Measurements from ENCODE around the gene LHFPL2. TPM values are rescaled to one million over a fixed set of nuclear protein-coding genes. Genes with fewer than 3 reads are reported as not detected.

Gene LHFPL2
- total and polyA plus RNA-seq, 2 donors (not counting 1 experiment from before 2014, with no cell fraction given) = 3.8 to 35.5 TPM

- no peak overlapping the region for H3K27ac Mint-ChIP-seq
- Histone ChIP-seq H3K9me3 (ENCODE audit: control extremely low read depth in 1 of 3, control insufficient read depth in 2 of 3, insufficient read depth in 1 of 3, low read length in 2 of 3) (peaks cover 0 to 7% (median 4%) of the 10 kb centered on the region in 3 donors), H3K27me3 (replicated peaks in 1 of 4; ENCODE audit: control extremely low read depth in 1 of 4, control insufficient read depth in 3 of 4, insufficient read depth in 4 of 4, low read length in 3 of 4) (no peaks in the 10 kb centered on the region), H3K27ac (ENCODE audit: low read length in 2 of 2) (no peak overlapping the region), H3K4me2 (replicated peaks; ENCODE audit: low read depth, low read length, poor library complexity, severe bottlenecking) (no peak overlapping the region), H3K9ac (ENCODE audit: low read length) (no peak overlapping the region), H2AFZ (ENCODE audit: insufficient read depth, low read depth, low read length, poor library complexity, severe bottlenecking) (no peak overlapping the region), H4K20me1 (ENCODE audit: control insufficient read depth, insufficient read depth, low read length, poor library complexity, severe bottlenecking) (no peaks in the 10 kb centered on the region), H3K36me3 (replicated peaks in 1 of 2; ENCODE audit: control extremely low read depth in 1 of 2, control insufficient read depth in 1 of 2, extremely low read depth in 1 of 2, insufficient read depth in 2 of 2, low read length in 1 of 2) (peaks cover 0 to 1% of the 10 kb centered on the region in 2 experiments), H3K79me2 (ENCODE audit: control insufficient read depth, insufficient read depth, low read length) (no peaks in the 10 kb centered on the region), H3K4me3 (ENCODE audit: control extremely low read depth in 1 of 5, extremely low read depth in 1 of 5, insufficient read depth in 1 of 5, low read depth in 2 of 5, low read length in 4 of 5) (no peak overlapping the region), H3K4me1 (ENCODE audit: control insufficient read depth in 2 of 2, insufficient read depth in 2 of 2, low read length in 2 of 2) (no peaks in the 10 kb centered on the region)
- H3K4me1 Mint-ChIP-seq = peaks cover 10% of the 10 kb centered on the region
- no peak overlapping the region for H3K4me3 Mint-ChIP-seq
- over 99% methylated on average over 9 of the region's 10 CpGs for WGBS (ENCODE audit: insufficient coverage)
- TF ChIP-seq CTCF (IDR thresholded peaks at IDR 0.05) (no peak), EZH2 (IDR thresholded peaks at IDR 0.05; ENCODE audit: borderline replicate concordance, insufficient read depth, low read depth, low read length, poor library complexity, severe bottlenecking) (no peak)
- POLR2A ChIA-PET = no interaction called here
- CTCF ChIA-PET = interaction anchor here (0.7 kb wide), 1 partner anchor 126 kb away, joined by 4 read pairs; no protein-coding TSS in a partner anchor
- peaks cover 3% of the 10 kb centered on the region for H3K9me3 Mint-ChIP-seq (ENCODE audit: insufficient read depth)
- intact Hi-C loops (cut with micrococcal nuclease) = no loop called here
- ATAC-seq (ENCODE audit: low read depth) = no peak
- H3K27me3 Mint-ChIP-seq = no peaks in the 10 kb centered on the region
- no peak for DNase-seq
Measured at GRCh38 chr5:78618303-78618702, 30.3 kb downstream of the LHFPL2 start.

- Histone ChIP-seq H3K4me1 (ENCODE audit: control insufficient read depth in 2 of 2, insufficient read depth in 2 of 2, low read length in 2 of 2) (no peaks in the 10 kb centered on the region), H2AFZ (ENCODE audit: insufficient read depth, low read depth, low read length, poor library complexity, severe bottlenecking) (no peak overlapping the region), H3K4me3 (ENCODE audit: control extremely low read depth in 1 of 5, extremely low read depth in 1 of 5, insufficient read depth in 1 of 5, low read depth in 2 of 5, low read length in 4 of 5) (no peak overlapping the region), H3K79me2 (ENCODE audit: control insufficient read depth, insufficient read depth, low read length) (no peaks in the 10 kb centered on the region), H3K27me3 (replicated peaks in 1 of 4; ENCODE audit: control extremely low read depth in 1 of 4, control insufficient read depth in 3 of 4, insufficient read depth in 4 of 4, low read length in 3 of 4) (no peaks in the 10 kb centered on the region), H3K36me3 (replicated peaks in 1 of 2; ENCODE audit: control extremely low read depth in 1 of 2, control insufficient read depth in 1 of 2, extremely low read depth in 1 of 2, insufficient read depth in 2 of 2, low read length in 1 of 2) (peaks cover 0 to 1% of the 10 kb centered on the region in 2 experiments), H3K27ac (ENCODE audit: low read length in 2 of 2) (no peak overlapping the region), H3K4me2 (replicated peaks; ENCODE audit: low read depth, low read length, poor library complexity, severe bottlenecking) (no peak overlapping the region), H4K20me1 (ENCODE audit: control insufficient read depth, insufficient read depth, low read length, poor library complexity, severe bottlenecking) (no peaks in the 10 kb centered on the region), H3K9me3 (ENCODE audit: control extremely low read depth in 1 of 3, control insufficient read depth in 2 of 3, insufficient read depth in 1 of 3, low read length in 2 of 3) (peaks cover 0 to 5% (median 4%) of the 10 kb centered on the region in 3 donors), H3K9ac (ENCODE audit: low read length) (no peak overlapping the region)
- ChIA-PET POLR2A (no interaction called here), CTCF (no interaction called here)
- Mint-ChIP-seq H3K9me3 (ENCODE audit: insufficient read depth) (peaks cover 3% of the 10 kb centered on the region), H3K27ac (no peak overlapping the region), H3K4me3 (no peak overlapping the region), H3K27me3 (no peaks in the 10 kb centered on the region), H3K4me1 (no peaks in the 10 kb centered on the region)
- WGBS (ENCODE audit: insufficient coverage) = no CpG with 5 or more reads among the region's 1 CpG
- no peak for ATAC-seq (ENCODE audit: low read depth)
- intact Hi-C loops (cut with micrococcal nuclease) = no loop called here
- DNase-seq = no peak
- TF ChIP-seq CTCF (IDR thresholded peaks at IDR 0.05) = no peak
- no peak for TF ChIP-seq EZH2 (IDR thresholded peaks at IDR 0.05; ENCODE audit: borderline replicate concordance, insufficient read depth, low read depth, low read length, poor library complexity, severe bottlenecking)
Measured at GRCh38 chr5:78615697-78616096, 32.9 kb downstream of the LHFPL2 start.
